ENCODE results near the gene ERCC6L2. TPM values are rescaled to one million over a fixed set of nuclear protein-coding genes. Genes with fewer than 3 reads are reported as not detected.

Gene ERCC6L2
- total RNA-seq, 1 donor from 2014 or later, result 35.8 TPM

DNA sequence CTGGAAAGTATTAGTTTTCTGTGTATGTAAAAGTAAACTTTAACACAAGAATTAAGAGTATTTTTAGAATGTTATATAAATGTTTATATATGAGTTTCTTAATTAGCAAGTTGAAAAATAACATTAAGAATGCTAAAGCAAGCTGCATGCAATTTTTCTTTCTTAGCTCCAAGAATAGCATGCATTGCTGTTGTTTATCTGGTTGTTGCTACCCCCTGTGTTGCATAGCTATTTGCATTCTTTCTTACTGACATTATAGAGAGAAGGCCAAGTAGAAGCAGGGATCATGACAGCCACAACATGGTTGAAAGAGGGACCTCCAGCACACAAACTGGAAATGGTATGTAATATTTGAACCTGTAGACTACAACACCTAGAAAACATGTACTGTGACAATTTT lies 94.8 kb downstream of the ERCC6L2 start:
- no peak for DNase-seq (ENCODE audit: low spot score)
- no peak overlapping the region for H3K27ac Mint-ChIP-seq (ENCODE audit: unreplicated experiment)
- peaks cover 25% of the 10 kb centered on the region for H3K36me3 Mint-ChIP-seq (ENCODE audit: low read depth)
- no peak overlapping the region for H3K4me3 Mint-ChIP-seq (ENCODE audit: unreplicated experiment)
- TF ChIP-seq, protein P1, sequence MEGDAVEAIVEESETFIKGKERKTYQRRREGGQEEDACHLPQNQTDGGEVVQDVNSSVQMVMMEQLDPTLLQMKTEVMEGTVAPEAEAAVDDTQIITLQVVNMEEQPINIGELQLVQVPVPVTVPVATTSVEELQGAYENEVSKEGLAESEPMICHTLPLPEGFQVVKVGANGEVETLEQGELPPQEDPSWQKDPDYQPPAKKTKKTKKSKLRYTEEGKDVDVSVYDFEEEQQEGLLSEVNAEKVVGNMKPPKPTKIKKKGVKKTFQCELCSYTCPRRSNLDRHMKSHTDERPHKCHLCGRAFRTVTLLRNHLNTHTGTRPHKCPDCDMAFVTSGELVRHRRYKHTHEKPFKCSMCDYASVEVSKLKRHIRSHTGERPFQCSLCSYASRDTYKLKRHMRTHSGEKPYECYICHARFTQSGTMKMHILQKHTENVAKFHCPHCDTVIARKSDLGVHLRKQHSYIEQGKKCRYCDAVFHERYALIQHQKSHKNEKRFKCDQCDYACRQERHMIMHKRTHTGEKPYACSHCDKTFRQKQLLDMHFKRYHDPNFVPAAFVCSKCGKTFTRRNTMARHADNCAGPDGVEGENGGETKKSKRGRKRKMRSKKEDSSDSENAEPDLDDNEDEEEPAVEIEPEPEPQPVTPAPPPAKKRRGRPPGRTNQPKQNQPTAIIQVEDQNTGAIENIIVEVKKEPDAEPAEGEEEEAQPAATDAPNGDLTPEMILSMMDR (IDR thresholded peaks at IDR 0.05), result no peak
- H3K4me1 Mint-ChIP-seq (ENCODE audit: low read depth), result peaks cover 7% of the 10 kb centered on the region
- H3K9me3 Mint-ChIP-seq (ENCODE audit: low read depth), result no peaks in the 10 kb centered on the region
- no peaks in the 10 kb centered on the region for H3K27me3 Mint-ChIP-seq (ENCODE audit: low read depth)

DNA sequence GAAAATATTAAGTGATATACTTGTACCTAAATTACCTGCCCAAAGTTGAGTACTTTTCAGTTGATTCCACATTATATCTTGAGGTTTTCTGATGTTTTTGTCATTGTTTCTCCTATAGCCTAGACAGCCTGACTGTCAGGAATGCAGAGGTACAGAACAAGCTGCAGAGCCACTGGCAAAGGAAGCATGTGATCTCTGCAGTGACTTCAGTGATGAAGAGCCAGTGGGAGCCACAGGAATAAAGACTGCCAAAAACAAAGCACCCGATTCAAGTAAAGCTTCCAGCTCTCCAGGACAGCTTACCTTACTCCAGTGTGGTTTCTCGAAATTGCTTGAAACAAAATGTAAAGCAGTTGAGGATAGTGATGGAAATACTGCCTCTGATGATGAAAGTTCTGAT lies 96.3 kb downstream of the ERCC6L2 start:
- H3K27me3 Mint-ChIP-seq (ENCODE audit: low read depth), result no peaks in the 10 kb centered on the region
- H3K4me3 Mint-ChIP-seq (ENCODE audit: unreplicated experiment), result no peak overlapping the region
- H3K36me3 Mint-ChIP-seq (ENCODE audit: low read depth), result peaks cover 30% of the 10 kb centered on the region
- H3K4me1 Mint-ChIP-seq (ENCODE audit: low read depth), result no peaks in the 10 kb centered on the region
- no peak overlapping the region for H3K27ac Mint-ChIP-seq (ENCODE audit: unreplicated experiment)
- DNase-seq (ENCODE audit: low spot score), result no peak
- H3K9me3 Mint-ChIP-seq (ENCODE audit: low read depth), result no peaks in the 10 kb centered on the region
- TF ChIP-seq, protein P1 (IDR thresholded peaks at IDR 0.05), result no peak

DNA sequence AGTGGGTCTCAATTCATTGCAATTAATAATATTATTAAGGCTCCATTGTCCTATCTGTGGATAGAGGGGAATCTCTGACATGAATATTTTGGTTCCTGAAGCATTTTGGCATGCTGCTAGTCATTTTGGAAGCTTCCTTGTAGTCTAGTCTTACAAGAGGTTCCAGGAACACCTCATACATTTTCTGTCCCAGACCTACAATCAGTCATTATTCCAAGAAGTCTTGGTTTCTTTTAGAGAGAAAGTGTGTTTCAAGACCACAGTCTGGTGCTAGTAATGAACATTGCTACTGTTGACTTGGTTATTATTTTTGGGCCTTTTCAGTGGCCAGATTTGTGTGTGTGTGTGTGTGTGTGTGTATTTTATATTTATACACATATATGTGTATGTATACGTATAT lies 98.9 kb downstream of the ERCC6L2 start:
- H3K27me3 Mint-ChIP-seq (ENCODE audit: low read depth), result no peaks in the 10 kb centered on the region
- DNase-seq (ENCODE audit: low spot score), result no peak
- no peaks in the 10 kb centered on the region for H3K9me3 Mint-ChIP-seq (ENCODE audit: low read depth)
- H3K27ac Mint-ChIP-seq (ENCODE audit: unreplicated experiment), result no peak overlapping the region
- H3K4me1 Mint-ChIP-seq (ENCODE audit: low read depth), result no peaks in the 10 kb centered on the region
- no peak overlapping the region for H3K4me3 Mint-ChIP-seq (ENCODE audit: unreplicated experiment)
- TF ChIP-seq, protein P1 (IDR thresholded peaks at IDR 0.05), result no peak
- peaks cover 29% of the 10 kb centered on the region for H3K36me3 Mint-ChIP-seq (ENCODE audit: low read depth)

DNA sequence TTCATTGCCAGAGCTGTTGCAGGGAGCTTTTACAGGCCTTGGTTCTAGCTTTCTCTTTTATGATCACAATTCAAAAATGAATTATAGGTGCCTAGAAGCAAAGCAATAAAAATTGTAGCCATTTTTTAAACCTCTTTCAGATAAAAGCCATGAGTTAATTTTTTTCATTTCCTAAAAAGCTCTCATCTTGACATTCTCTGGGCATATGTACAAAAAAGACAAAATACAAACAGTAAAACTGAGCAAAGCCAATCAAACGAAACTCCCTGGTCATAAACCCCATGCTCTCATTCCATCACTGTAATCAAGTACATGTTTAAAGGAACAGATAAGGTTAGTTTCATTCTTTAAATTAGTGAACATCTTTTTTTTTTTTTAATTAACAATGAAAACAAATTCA lies 101.9 kb downstream of the ERCC6L2 start:
- no peak for DNase-seq (ENCODE audit: low spot score)
- H3K4me1 Mint-ChIP-seq (ENCODE audit: low read depth), result no peaks in the 10 kb centered on the region
- no peak overlapping the region for H3K4me3 Mint-ChIP-seq (ENCODE audit: unreplicated experiment)
- TF ChIP-seq, protein P1 (IDR thresholded peaks at IDR 0.05), result no peak
- no peaks in the 10 kb centered on the region for H3K9me3 Mint-ChIP-seq (ENCODE audit: low read depth)
- no peaks in the 10 kb centered on the region for H3K27me3 Mint-ChIP-seq (ENCODE audit: low read depth)
- H3K27ac Mint-ChIP-seq (ENCODE audit: unreplicated experiment), result no peak overlapping the region
- H3K36me3 Mint-ChIP-seq (ENCODE audit: low read depth), result peaks cover 26% of the 10 kb centered on the region

DNA sequence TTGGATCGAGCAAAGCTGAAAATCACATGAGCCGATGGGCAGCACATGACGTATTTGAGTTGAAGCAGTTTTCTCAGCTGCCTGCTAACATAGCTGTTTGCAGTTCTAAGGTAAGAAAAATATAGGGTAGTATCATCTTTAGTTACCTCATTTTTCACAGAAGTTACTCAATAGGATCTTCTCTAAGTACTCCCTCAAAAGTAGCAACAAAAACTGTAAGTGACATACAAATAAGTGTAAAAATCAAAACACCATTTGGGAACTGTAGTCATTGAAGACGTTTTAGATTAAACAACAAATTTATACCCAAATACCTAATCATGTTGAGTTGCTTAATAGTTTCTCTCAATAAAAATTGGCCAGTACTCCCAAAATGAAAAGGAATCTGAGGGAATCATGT lies 102.6 kb downstream of the ERCC6L2 start:
- peaks cover 21% of the 10 kb centered on the region for H3K36me3 Mint-ChIP-seq (ENCODE audit: low read depth)
- H3K4me1 Mint-ChIP-seq (ENCODE audit: low read depth), result no peaks in the 10 kb centered on the region
- H3K27me3 Mint-ChIP-seq (ENCODE audit: low read depth), result no peaks in the 10 kb centered on the region
- TF ChIP-seq, protein P1 (IDR thresholded peaks at IDR 0.05), result no peak
- H3K27ac Mint-ChIP-seq (ENCODE audit: unreplicated experiment), result no peak overlapping the region
- no peak for DNase-seq (ENCODE audit: low spot score)
- no peaks in the 10 kb centered on the region for H3K9me3 Mint-ChIP-seq (ENCODE audit: low read depth)
- H3K4me3 Mint-ChIP-seq (ENCODE audit: unreplicated experiment), result no peak overlapping the region

Data from chondrocyte (in vitro differentiated cells).